Measurements from ENCODE around the gene SLC38A7. TPM values are rescaled to one million over a fixed set of nuclear protein-coding genes. Genes with fewer than 3 reads are reported as not detected.

Gene SLC38A7
- total RNA-seq, 2 donors from 2014 or later, result 6.3 to 7.3 TPM

GRCh38 chr16:58647107-58647506 lies 37.5 kb downstream of the SLC38A7 start:
- H3K4me1 ChIP-seq, result no peaks in the 10 kb centered on the region
- no peak for ATAC-seq
- WGBS, 2 donors, result 83 to 90% methylated on average over 4 of the region's 4 CpGs
- H3K27ac ChIP-seq, result no peak overlapping the region
- no peak overlapping the region for H3K4me3 ChIP-seq
- TF ChIP-seq POLR2A (IDR thresholded peaks at IDR 0.05) (no peak), CTCF (IDR thresholded peaks at IDR 0.05) (no peak)
- H3K27me3 ChIP-seq, result no peaks in the 10 kb centered on the region
- no peaks in the 10 kb centered on the region for H3K9me3 ChIP-seq
- H3K36me3 ChIP-seq (replicated peaks in 1 of 2; ENCODE audit: insufficient read depth in 1 of 2, low read depth in 2 of 2), result no peaks in the 10 kb centered on the region
- intact Hi-C loops (cut with DNase I), result no loop called here
- DNase-seq, result no peak

- TF ChIP-seq CTCF (IDR thresholded peaks at IDR 0.05) (no peak), POLR2A (IDR thresholded peaks at IDR 0.05) (no peak)
- Histone ChIP-seq H3K9me3 (no peaks in the 10 kb centered on the region), H3K27ac (no peak overlapping the region), H3K27me3 (no peaks in the 10 kb centered on the region), H3K36me3 (replicated peaks in 1 of 2; ENCODE audit: insufficient read depth in 1 of 2, low read depth in 2 of 2) (no peaks in the 10 kb centered on the region), H3K4me1 (no peaks in the 10 kb centered on the region), H3K4me3 (no peak overlapping the region)
- ATAC-seq (no peak), DNase-seq (no peak)
- WGBS, 2 donors, result 74 to 79% methylated on average over 3 to 8 of the region's 8 CpGs
- intact Hi-C loops (cut with DNase I), result no loop called here
Measured at GRCh38 chr16:58644765-58645487, 39.6 kb downstream of the SLC38A7 start.

GRCh38 chr16:58644108-58644507 lies 40.5 kb downstream of the SLC38A7 start:
- ATAC-seq (no peak), DNase-seq (no peak)
- 68 to 79% methylated on average over 5 of the region's 5 CpGs for WGBS, 2 donors
- TF ChIP-seq POLR2A (IDR thresholded peaks at IDR 0.05) (no peak), CTCF (IDR thresholded peaks at IDR 0.05) (no peak)
- intact Hi-C loops (cut with DNase I), result no loop called here
- H3K9me3 ChIP-seq, result no peaks in the 10 kb centered on the region
- no peaks in the 10 kb centered on the region for H3K36me3 ChIP-seq (replicated peaks in 1 of 2; ENCODE audit: insufficient read depth in 1 of 2, low read depth in 2 of 2)
- no peaks in the 10 kb centered on the region for H3K27me3 ChIP-seq
- H3K4me3 ChIP-seq, result no peak overlapping the region
- H3K4me1 ChIP-seq, result no peaks in the 10 kb centered on the region
- no peak overlapping the region for H3K27ac ChIP-seq

- no peaks in the 10 kb centered on the region for H3K27me3 ChIP-seq
- TF ChIP-seq CTCF (IDR thresholded peaks at IDR 0.05), result no peak
- no peak for TF ChIP-seq POLR2A (IDR thresholded peaks at IDR 0.05)
- no peak for ATAC-seq
Measured at GRCh38 chr16:58640949-58641348, 43.6 kb downstream of the SLC38A7 start.

GRCh38 chr16:58639836-58640235 lies 44.7 kb downstream of the SLC38A7 start:
- DNase-seq (no peak), ATAC-seq (no peak)
- Histone ChIP-seq H3K4me3 (no peak overlapping the region), H3K9me3 (no peaks in the 10 kb centered on the region), H3K27ac (no peak overlapping the region), H3K4me1 (no peaks in the 10 kb centered on the region), H3K36me3 (replicated peaks in 1 of 2; ENCODE audit: insufficient read depth in 1 of 2, low read depth in 2 of 2) (no peaks in the 10 kb centered on the region), H3K27me3 (no peaks in the 10 kb centered on the region)
- TF ChIP-seq POLR2A (IDR thresholded peaks at IDR 0.05) (no peak), CTCF (IDR thresholded peaks at IDR 0.05) (no peak)
- 73 to 84% methylated on average over 3 to 8 of the region's 8 CpGs for WGBS, 2 donors
- intact Hi-C loops (cut with DNase I), result no loop called here

More at GRCh38 chr16:58640949-58641348, 43.6 kb downstream of the SLC38A7 start:
- H3K4me1 ChIP-seq, result no peaks in the 10 kb centered on the region
- no peak overlapping the region for H3K4me3 ChIP-seq
- DNase-seq, result no peak
- H3K9me3 ChIP-seq, result no peaks in the 10 kb centered on the region
- intact Hi-C loops (cut with DNase I), result no loop called here
- no peaks in the 10 kb centered on the region for H3K36me3 ChIP-seq (replicated peaks in 1 of 2; ENCODE audit: insufficient read depth in 1 of 2, low read depth in 2 of 2)
- WGBS, 2 donors, result 73% methylated on average over 5 of the region's 5 CpGs; no CpG with 5 or more reads in 1 of the 2 donors
- H3K27ac ChIP-seq, result no peak overlapping the region

All from body of pancreas (tissue), 4 donors.